CD14-positive monocyte (primary cell): Measurements from ENCODE around the gene CCL25. TPM values are rescaled to one million over a fixed set of nuclear protein-coding genes. Genes with fewer than 3 reads are reported as not detected.

Experiments
- DNase-seq, 3 donors: peaks; one replicate each; pipeline ENCODE4 v3.0.0-alpha.2; 2011 to 2022
- H2AFZ ChIP-seq: 2 replicates; pipeline ENCODE4 v1.6.0; 2012; ENCODE audit warnings: mild to moderate bottlenecking, low read depth, low read length, inconsistent platforms; ENCODE audit not compliant: insufficient read depth, poor library complexity, severe bottlenecking
- H3K27ac ChIP-seq, 2 donors: 1 replicate in 1 of 2; 2 replicates in 1 of 2; pipeline ENCODE4 v1.5.1; 2012 to 2013; ENCODE audit warnings: low read length in 2 of 2, control low read depth in 1 of 2, inconsistent platforms in 1 of 2, low read depth in 1 of 2, mild to moderate bottlenecking in 1 of 2
- H3K27me3 ChIP-seq, 2 donors: one replicate each; pipeline versions ENCODE4 v1.6.0 to v1.6.1; 2011 to 2013; ENCODE audit warnings: low read length in 2 of 2; ENCODE audit not compliant: control insufficient read depth in 2 of 2, insufficient read depth in 2 of 2
- H3K36me3 ChIP-seq, 2 donors: replicated peaks in 1 of 2; 1 replicate in 1 of 2; 2 replicates in 1 of 2; pipeline versions ENCODE4 v1.5.1 to v1.6.1; 2012 to 2013; ENCODE audit warnings: low read length in 2 of 2, control low read depth in 1 of 2, inconsistent platforms in 1 of 2, mild to moderate bottlenecking in 1 of 2; ENCODE audit not compliant: insufficient read depth in 2 of 2, control insufficient read depth in 1 of 2
- H3K4me1 ChIP-seq, 2 donors: 1 replicate in 1 of 2; 2 replicates in 1 of 2; pipeline versions ENCODE4 v1.5.1 to v1.6.1; 2012 to 2013; ENCODE audit warnings: low read length in 2 of 2, control low read depth in 1 of 2, inconsistent platforms in 1 of 2, mild to moderate bottlenecking in 1 of 2, moderate library complexity in 1 of 2; ENCODE audit not compliant: insufficient read depth in 2 of 2, control insufficient read depth in 1 of 2
- H3K4me2 ChIP-seq: replicated peaks from 2 replicates; pipeline ENCODE3; 2012; ENCODE audit warnings: low read length, moderate library complexity, mild to moderate bottlenecking; ENCODE audit not compliant: poor library complexity, severe bottlenecking; ENCODE audit errors: extremely low read depth
- H3K4me3 ChIP-seq, 3 experiments: fragments of 200-600 bp in 1 of 3; sonication (generic) in 1 of 3; replicated peaks in 1 of 3; 1 replicate in 2 of 3; 2 replicates in 1 of 3; pipeline ENCODE4 v1.5.1; 2011 to 2013; ENCODE audit warnings: low read length in 3 of 3, mild to moderate bottlenecking in 3 of 3, control low read depth in 2 of 3, low read depth in 2 of 3, inconsistent platforms in 1 of 3, moderate library complexity in 1 of 3
- H3K79me2 ChIP-seq: 2 replicates; pipeline ENCODE4 v1.6.0; 2012; ENCODE audit warnings: mild to moderate bottlenecking, control low read depth, inconsistent platforms, low read length, moderate library complexity; ENCODE audit not compliant: insufficient read depth
- H3K9ac ChIP-seq: 2 replicates; pipeline ENCODE4 v1.6.0; 2017; ENCODE audit warnings: low read length, mild to moderate bottlenecking; ENCODE audit not compliant: insufficient read depth, poor library complexity, severe bottlenecking
- H3K9me3 ChIP-seq, 2 donors: replicated peaks in 1 of 2; 1 replicate in 1 of 2; 2 replicates in 1 of 2; pipeline versions ENCODE4 v1.5.1 to v1.6.1; 2012 to 2013; ENCODE audit warnings: low read length in 2 of 2, control low read depth in 1 of 2; ENCODE audit not compliant: control insufficient read depth in 1 of 2, insufficient read depth in 1 of 2
- H4K20me1 ChIP-seq: 2 replicates; pipeline ENCODE4 v1.6.0; 2012; ENCODE audit warnings: mild to moderate bottlenecking, low read length, control low read depth, moderate library complexity; ENCODE audit not compliant: insufficient read depth
- H3K27ac Mint-ChIP-seq, 7 donors: one replicate each; pipeline ENCODE4 v1.8.0; 2020; ENCODE audit warnings: mild to moderate bottlenecking in 7 of 7, mixed read lengths in 7 of 7, moderate library complexity in 6 of 7, inconsistent platforms in 2 of 7
- H3K27me3 Mint-ChIP-seq, 3 donors: one replicate each; pipeline ENCODE4 v1.8.0; 2021 to 2022; ENCODE audit warnings: low read depth in 3 of 3, mild to moderate bottlenecking in 3 of 3, mixed read lengths in 3 of 3, moderate library complexity in 3 of 3, inconsistent platforms in 1 of 3
- H3K36me3 Mint-ChIP-seq, 2 donors: one replicate each; pipeline ENCODE4 v1.8.0; 2020; ENCODE audit warnings: mixed read lengths in 2 of 2, inconsistent platforms in 1 of 2, mild to moderate bottlenecking in 1 of 2
- H3K4me1 Mint-ChIP-seq: one replicate; pipeline ENCODE4 v1.8.0; 2020; ENCODE audit warnings: mild to moderate bottlenecking, mixed read lengths
- H3K4me3 Mint-ChIP-seq, 2 donors: one replicate each; pipeline ENCODE4 v1.8.0; 2020; ENCODE audit warnings: mild to moderate bottlenecking in 2 of 2, mixed read lengths in 2 of 2, moderate library complexity in 1 of 2
- H3K9me3 Mint-ChIP-seq, 7 donors: one replicate each; pipeline ENCODE4 v1.8.0; 2020 to 2022; ENCODE audit warnings: mixed read lengths in 7 of 7, mild to moderate bottlenecking in 6 of 7, moderate library complexity in 6 of 7, inconsistent platforms in 2 of 7
- WGBS: methylation state at CpG from one replicate; pipeline ENCODE4 v1.1.5; 2013; ENCODE audit warnings: missing lambda C conversion rate; ENCODE audit not compliant: insufficient coverage; 5-methylcytosine and 5-hydroxymethylcytosine counted together
- intact Hi-C, 2 donors: fragments of 100-400 bp; cut with micrococcal nuclease; formaldehyde crosslinking; loops; one replicate each; pipeline versions ENCODE4 v1.15.0 to v1.15.1; 2023
- polyA plus RNA-seq, 3 donors: library from polyadenylated mRNA; depleted of rRNA in 1 of 3; unstranded in 2 of 3; stranded (reverse) in 1 of 3; fragments of 300-500 nt in 2 of 3; fragments of >200 nt in 1 of 3; fragmentation: Illumina TruSeq in 2 of 3; gene quantifications; 1 replicate in 2 of 3; 2 replicates in 1 of 3; pipeline ENCODE4 v1.2.3, GENCODE V29; 2012 to 2021
- TF ChIP-seq, protein P1 (sequence below): fragments of 200-600 bp; IDR thresholded peaks from one replicate; pipeline ENCODE4 v1.8.0; 2022; ENCODE audit warnings: antibody characterized with exemption, mild to moderate bottlenecking

CCL25 gene
- polyA plus RNA-seq, 3 donors, result not detected

- no peaks in the 10 kb centered on the region for H3K79me2 ChIP-seq
- H3K36me3 ChIP-seq, result no peaks in the 10 kb centered on the region
- no peaks in the 10 kb centered on the region for H4K20me1 ChIP-seq
- H3K27ac Mint-ChIP-seq, result no peak overlapping the region
- no peak overlapping the region for H3K4me3 ChIP-seq
- H3K4me3 Mint-ChIP-seq, result no peak overlapping the region
- peaks cover 0 to 12% (median 5%) of the 10 kb centered on the region in 7 donors for H3K9me3 Mint-ChIP-seq
- H3K9me3 ChIP-seq, result no peaks in the 10 kb centered on the region
- intact Hi-C loops, result no loop called here
- H3K4me1 Mint-ChIP-seq, result no peaks in the 10 kb centered on the region
- no peak overlapping the region for H3K27ac ChIP-seq
- TF ChIP-seq, protein P1, sequence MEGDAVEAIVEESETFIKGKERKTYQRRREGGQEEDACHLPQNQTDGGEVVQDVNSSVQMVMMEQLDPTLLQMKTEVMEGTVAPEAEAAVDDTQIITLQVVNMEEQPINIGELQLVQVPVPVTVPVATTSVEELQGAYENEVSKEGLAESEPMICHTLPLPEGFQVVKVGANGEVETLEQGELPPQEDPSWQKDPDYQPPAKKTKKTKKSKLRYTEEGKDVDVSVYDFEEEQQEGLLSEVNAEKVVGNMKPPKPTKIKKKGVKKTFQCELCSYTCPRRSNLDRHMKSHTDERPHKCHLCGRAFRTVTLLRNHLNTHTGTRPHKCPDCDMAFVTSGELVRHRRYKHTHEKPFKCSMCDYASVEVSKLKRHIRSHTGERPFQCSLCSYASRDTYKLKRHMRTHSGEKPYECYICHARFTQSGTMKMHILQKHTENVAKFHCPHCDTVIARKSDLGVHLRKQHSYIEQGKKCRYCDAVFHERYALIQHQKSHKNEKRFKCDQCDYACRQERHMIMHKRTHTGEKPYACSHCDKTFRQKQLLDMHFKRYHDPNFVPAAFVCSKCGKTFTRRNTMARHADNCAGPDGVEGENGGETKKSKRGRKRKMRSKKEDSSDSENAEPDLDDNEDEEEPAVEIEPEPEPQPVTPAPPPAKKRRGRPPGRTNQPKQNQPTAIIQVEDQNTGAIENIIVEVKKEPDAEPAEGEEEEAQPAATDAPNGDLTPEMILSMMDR, result no peak
- peaks cover 8 to 13% (median 13%) of the 10 kb centered on the region in 3 donors for H3K27me3 Mint-ChIP-seq
- no peak overlapping the region for H2AFZ ChIP-seq
- no peaks in the 10 kb centered on the region for H3K36me3 Mint-ChIP-seq
- WGBS, result 100% methylated on average over 1 of the region's 2 CpGs
- DNase-seq, result no peak
- no peaks in the 10 kb centered on the region for H3K27me3 ChIP-seq
- H3K4me2 ChIP-seq, result no peak overlapping the region
- H3K4me1 ChIP-seq, result no peaks in the 10 kb centered on the region
- H3K9ac ChIP-seq, result no peak overlapping the region
Observed at GRCh38 chr19:8105471-8105870, 52.9 kb downstream of the CCL25 start.

DNA sequence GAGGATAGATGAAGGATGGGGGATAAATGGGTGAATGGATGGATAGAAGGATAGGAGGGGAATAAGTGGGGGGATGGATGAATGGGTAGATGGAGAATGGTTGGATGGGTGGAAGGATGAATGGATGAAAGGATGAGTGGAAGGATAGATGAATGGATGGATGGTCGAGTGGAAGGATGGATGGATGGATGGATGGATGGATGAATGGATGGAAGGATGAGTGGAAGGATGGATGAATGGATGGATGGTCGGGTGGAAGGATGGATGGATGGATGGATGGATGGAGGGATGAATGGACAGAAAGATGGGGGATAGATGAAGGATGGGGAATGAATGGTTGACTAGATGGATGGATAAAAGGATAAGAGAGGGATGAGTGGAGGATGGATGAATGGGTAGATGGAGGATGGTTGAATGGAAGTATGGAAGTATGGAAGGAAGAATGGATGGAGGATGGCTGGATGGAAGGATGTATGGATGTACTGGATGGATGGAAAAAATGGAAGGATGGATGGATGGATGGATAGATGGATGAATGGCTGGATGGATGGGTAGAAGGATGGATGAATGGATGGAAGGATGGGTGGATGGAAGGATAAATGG, 54.8 kb downstream of the CCL25 start:
- DNase-seq, result no peak
- Histone ChIP-seq H3K79me2 (no peaks in the 10 kb centered on the region), H4K20me1 (no peaks in the 10 kb centered on the region), H3K9ac (no peak overlapping the region), H2AFZ (no peak overlapping the region), H3K27ac (no peak overlapping the region), H3K36me3 (no peaks in the 10 kb centered on the region), H3K27me3 (no peaks in the 10 kb centered on the region), H3K4me2 (no peak overlapping the region), H3K4me1 (no peaks in the 10 kb centered on the region), H3K4me3 (no peak overlapping the region), H3K9me3 (no peaks in the 10 kb centered on the region)
- 90% methylated on average over 2 of the region's 2 CpGs for WGBS
- intact Hi-C loops, result no loop called here
- no peak overlapping the region for H3K4me3 Mint-ChIP-seq
- peaks cover 11 to 13% (median 12%) of the 10 kb centered on the region in 3 donors for H3K27me3 Mint-ChIP-seq
- H3K36me3 Mint-ChIP-seq, result no peaks in the 10 kb centered on the region
- no peaks in the 10 kb centered on the region for H3K4me1 Mint-ChIP-seq
- no peak overlapping the region for H3K27ac Mint-ChIP-seq
- H3K9me3 Mint-ChIP-seq, result peaks cover 0 to 10% (median 7%) of the 10 kb centered on the region in 7 donors
- TF ChIP-seq, protein P1, result no peak
